OCI-LY7 (cell line): ENCODE results near the gene DMGDH.

Source experiments
- CTCF ChIP-seq: fragments of 200-600 bp; sonication (generic); conservative IDR thresholded peaks from 2 replicates; pipeline ENCODE4 v1.5.1; 2014; ENCODE audit warnings: mild to moderate bottlenecking, antibody characterized with exemption, low read length, moderate library complexity, mixed read lengths
- EZH2phosphoT487 ChIP-seq: fragments of 200-600 bp; sonication (generic); IDR thresholded peaks from 2 replicates; pipeline ENCODE4 v1.6.1; 2018; ENCODE audit warnings: low read depth, borderline replicate concordance, mild to moderate bottlenecking, mixed run types, antibody characterized with exemption, low read length, moderate library complexity, mixed read lengths

- TF ChIP-seq CTCF: no peak
- TF ChIP-seq EZH2phosphoT487: no peak
These were observed 61.6 kb downstream of the DMGDH start for GRCh38 chr5:79007872-79008271.
